Measurements from ENCODE around the gene NAALADL2. TPM values are rescaled to one million over a fixed set of nuclear protein-coding genes. Genes with fewer than 3 reads are reported as not detected.
"Not testable (repeated sequence)": the region's sequence is repeated elsewhere in the genome, so short reads cannot be mapped to it uniquely, and the experiment has no call there.

The NAALADL2 gene
- total RNA-seq, 2 donors from 2014 or later, result 0.70 TPM; not detected in 1

DNA sequence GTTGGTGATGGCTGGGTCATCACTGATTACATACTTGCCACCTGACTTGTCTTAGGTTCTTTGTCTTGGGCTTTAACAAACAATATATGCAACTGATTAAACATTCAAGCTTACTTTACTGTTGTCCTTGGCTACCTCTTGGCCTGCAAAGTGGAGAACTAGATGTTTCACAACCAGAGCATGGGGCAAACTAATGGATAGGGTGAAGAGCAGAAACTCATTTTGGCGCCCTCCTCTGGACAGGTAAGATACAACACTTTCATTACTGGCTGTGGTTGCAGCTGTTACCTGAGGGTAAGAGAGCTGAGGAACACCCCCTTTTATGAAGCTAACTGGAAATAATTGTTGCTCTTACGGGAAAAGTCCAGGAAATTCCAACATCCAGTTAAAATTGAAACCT lies 262.1 kb downstream of the NAALADL2 start:
- no peak for ATAC-seq
- DNase-seq (ENCODE audit: low spot score), result no peak
- no peaks in the 10 kb centered on the region for H3K36me3 Mint-ChIP-seq
- H3K9me3 Mint-ChIP-seq, result peaks cover 10% of the 10 kb centered on the region
- H3K27me3 Mint-ChIP-seq, result no peaks in the 10 kb centered on the region
- no peak overlapping the region for H3K27ac Mint-ChIP-seq
- no peak overlapping the region for H3K4me3 Mint-ChIP-seq
- H3K4me1 Mint-ChIP-seq (ENCODE audit: low read depth in 2 of 2), result no peaks in the 10 kb centered on the region

DNA sequence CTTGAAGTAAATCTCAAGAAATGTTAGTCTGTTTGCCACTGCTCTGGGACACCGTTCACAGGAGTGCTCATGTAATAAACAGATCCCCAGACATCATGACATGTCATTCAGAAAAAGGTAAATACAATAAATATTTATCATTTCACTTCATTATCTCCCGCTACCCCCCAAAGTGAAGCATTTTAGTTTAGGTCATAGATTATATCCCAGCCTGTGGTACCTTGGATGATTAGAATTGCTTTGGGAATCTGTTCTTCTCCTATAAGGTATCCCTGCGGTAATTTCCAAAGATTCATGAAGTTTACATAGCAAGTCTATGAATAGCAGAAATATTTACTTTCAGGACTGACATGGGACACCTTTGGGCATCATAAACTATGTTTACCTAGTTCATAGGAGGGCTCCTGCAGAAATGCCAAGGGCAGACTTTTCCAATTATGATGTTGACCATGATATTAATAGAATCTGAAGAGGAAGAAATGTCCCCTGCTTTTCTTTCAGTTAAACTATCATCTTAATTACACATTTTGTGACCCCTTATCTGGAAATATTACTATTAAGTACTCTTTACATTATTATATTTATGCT lies 268.0 kb downstream of the NAALADL2 start:
- H3K9me3 Mint-ChIP-seq, result peaks cover 7% of the 10 kb centered on the region
- DNase-seq (ENCODE audit: low spot score) (no peak), ATAC-seq (no peak)
- no peak overlapping the region for H3K4me3 Mint-ChIP-seq
- H3K27me3 Mint-ChIP-seq, result no peaks in the 10 kb centered on the region
- no peaks in the 10 kb centered on the region for H3K4me1 Mint-ChIP-seq (ENCODE audit: low read depth in 2 of 2)
- no peak overlapping the region for H3K27ac Mint-ChIP-seq
- no peaks in the 10 kb centered on the region for H3K36me3 Mint-ChIP-seq

DNA sequence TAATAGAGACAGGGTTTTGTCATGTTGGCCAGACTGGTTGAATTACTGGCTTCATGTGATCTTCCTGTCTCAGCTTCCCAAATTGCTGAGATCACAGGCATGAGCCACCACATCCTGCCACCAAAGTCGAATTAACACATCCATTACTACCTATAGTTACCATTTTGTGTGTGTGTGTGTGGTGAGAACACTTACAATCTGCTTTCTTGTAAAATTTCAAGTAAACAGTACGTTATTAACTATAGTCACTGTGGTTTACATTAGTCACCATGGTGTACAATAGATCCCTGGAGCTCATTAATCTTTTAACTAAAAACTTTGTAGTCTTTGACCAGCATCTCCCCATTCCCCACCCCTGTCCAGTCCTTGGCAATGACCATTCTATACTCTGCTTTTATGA lies 270.0 kb downstream of the NAALADL2 start:
- H3K36me3 Mint-ChIP-seq, result no peaks in the 10 kb centered on the region
- peaks cover 7% of the 10 kb centered on the region for H3K9me3 Mint-ChIP-seq
- H3K4me3 Mint-ChIP-seq, result no peak overlapping the region
- no peaks in the 10 kb centered on the region for H3K27me3 Mint-ChIP-seq
- H3K4me1 Mint-ChIP-seq (ENCODE audit: low read depth in 2 of 2), result no peaks in the 10 kb centered on the region
- DNase-seq (ENCODE audit: low spot score), result no peak
- ATAC-seq, result no peak
- H3K27ac Mint-ChIP-seq, result no peak overlapping the region

DNA sequence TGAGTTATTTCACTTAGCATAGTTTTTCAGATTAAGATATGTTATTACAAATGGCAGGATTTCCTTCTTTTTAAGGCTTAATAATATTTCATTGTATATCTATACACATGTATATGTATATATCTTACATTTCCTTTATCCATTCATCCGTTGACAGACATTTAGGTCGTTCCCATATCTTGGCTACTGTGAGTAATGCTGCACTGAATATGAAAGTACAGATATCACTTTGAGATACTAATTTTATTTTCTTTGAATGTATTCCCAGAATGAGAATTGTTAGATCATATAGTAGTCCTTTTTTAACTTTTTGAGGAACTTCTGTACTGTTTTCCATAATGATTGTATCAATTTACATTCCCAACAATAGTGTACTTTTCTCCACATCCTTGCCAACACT lies 270.4 kb downstream of the NAALADL2 start:
- no peak overlapping the region for H3K4me3 Mint-ChIP-seq

DNA sequence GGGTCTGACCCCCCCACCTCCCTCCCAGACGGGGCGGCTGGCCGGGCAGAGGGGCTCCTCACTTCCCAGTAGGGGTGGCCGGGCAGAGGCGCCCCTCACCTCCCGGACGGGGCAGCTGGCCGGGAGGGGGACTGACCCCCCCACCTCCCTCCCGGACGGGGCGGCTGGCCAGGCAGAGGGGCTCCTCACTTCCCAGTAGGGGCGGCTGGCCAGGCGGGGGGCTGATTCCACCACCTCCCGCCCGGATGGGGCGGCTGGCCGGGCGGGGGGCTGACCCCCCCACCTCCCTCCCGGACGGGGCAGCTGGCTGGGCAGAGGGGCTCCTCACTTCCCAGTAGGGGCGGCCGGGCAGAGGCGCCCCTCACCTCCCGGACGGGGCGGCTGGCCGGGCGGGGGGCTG lies 272.7 kb downstream of the NAALADL2 start:
- not testable (repeated sequence) for H3K4me1 Mint-ChIP-seq (ENCODE audit: low read depth in 2 of 2); H3K4me3 Mint-ChIP-seq; DNase-seq (ENCODE audit: low spot score); ATAC-seq; H3K27me3 Mint-ChIP-seq; H3K9me3 Mint-ChIP-seq; H3K36me3 Mint-ChIP-seq; H3K27ac Mint-ChIP-seq

More for the DNA sequence above, 270.4 kb downstream of the NAALADL2 start:
- Mint-ChIP-seq H3K36me3 (no peaks in the 10 kb centered on the region), H3K9me3 (peaks cover 7% of the 10 kb centered on the region), H3K27me3 (no peaks in the 10 kb centered on the region), H3K27ac (no peak overlapping the region), H3K4me1 (ENCODE audit: low read depth in 2 of 2) (no peaks in the 10 kb centered on the region)
- no peak for DNase-seq (ENCODE audit: low spot score)
- ATAC-seq, result no peak

DNA sequence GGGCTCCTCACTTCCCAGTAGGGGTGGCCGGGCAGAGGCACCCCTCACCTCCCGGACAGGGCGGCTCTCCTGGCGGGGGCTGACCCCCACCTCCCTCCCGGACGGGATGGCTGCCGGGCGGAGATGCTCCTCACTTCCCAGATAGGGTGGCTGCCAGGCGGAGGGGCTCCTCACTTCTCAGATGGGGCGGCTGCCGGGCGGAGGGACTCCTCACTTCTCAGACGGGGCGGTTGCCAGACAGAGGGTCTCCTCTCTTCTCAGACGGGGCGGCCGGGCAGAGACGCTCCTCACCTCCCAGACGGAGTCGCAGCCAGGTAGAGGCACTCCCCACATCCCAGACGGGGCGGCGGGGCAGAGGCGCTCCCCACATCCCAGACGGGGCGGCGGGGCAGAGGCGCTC lies 273.6 kb downstream of the NAALADL2 start:
- ATAC-seq; H3K36me3 Mint-ChIP-seq; H3K27ac Mint-ChIP-seq; H3K27me3 Mint-ChIP-seq; H3K9me3 Mint-ChIP-seq; H3K4me1 Mint-ChIP-seq (ENCODE audit: low read depth in 2 of 2); H3K4me3 Mint-ChIP-seq: not testable (repeated sequence)
- peak; percentile 60 for DNase-seq (ENCODE audit: low spot score)

DNA sequence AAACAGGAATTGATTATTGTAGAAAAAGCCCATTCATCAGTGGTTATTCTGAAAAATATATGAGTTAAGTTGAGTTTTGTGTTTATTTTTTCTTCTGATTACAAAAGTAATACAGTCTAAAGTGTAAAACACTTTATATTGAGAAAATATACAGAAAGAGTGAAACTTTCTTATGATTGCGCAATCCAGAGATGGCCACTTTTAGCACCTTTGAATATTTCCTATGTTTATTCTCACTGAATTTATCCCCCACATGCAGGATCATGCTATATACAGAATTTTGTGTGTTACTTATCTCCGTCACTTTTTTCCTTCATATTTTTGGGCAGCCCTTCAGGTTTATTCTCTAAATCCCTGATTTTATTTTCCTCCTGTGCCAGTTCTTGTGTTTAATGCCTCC lies 285.2 kb downstream of the NAALADL2 start:
- ATAC-seq (no peak), DNase-seq (ENCODE audit: low spot score) (no peak)
- H3K9me3 Mint-ChIP-seq, result peaks cover 24% of the 10 kb centered on the region
- H3K36me3 Mint-ChIP-seq, result peaks cover 4% of the 10 kb centered on the region
- H3K27ac Mint-ChIP-seq, result no peak overlapping the region
- H3K4me3 Mint-ChIP-seq, result no peak overlapping the region
- no peaks in the 10 kb centered on the region for H3K4me1 Mint-ChIP-seq (ENCODE audit: low read depth in 2 of 2)
- H3K27me3 Mint-ChIP-seq, result no peaks in the 10 kb centered on the region

DNA sequence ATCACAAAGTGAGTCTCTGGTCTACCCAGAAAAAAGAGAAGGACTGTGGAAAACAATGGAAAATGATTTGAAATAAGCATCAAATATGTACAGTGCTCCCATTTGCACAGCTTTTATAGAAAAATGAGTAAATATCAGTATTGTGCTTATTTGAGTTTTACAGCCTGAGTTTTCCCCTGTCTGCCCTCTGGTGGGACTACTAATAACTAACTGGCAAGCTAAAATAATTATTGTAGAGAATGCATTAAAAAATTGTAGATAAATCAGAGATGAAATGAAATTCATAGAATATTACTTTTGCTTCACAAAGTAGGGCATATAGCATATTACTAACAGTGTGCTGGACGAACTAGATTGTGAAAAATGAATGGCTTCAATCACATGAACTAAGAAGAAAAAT lies 287.1 kb downstream of the NAALADL2 start:
- Mint-ChIP-seq H3K27me3 (no peaks in the 10 kb centered on the region), H3K4me1 (ENCODE audit: low read depth in 2 of 2) (no peaks in the 10 kb centered on the region), H3K4me3 (no peak overlapping the region), H3K9me3 (peaks cover 8% of the 10 kb centered on the region), H3K36me3 (no peaks in the 10 kb centered on the region), H3K27ac (no peak overlapping the region)
- no peak for DNase-seq (ENCODE audit: low spot score)
- ATAC-seq, result no peak

DNA sequence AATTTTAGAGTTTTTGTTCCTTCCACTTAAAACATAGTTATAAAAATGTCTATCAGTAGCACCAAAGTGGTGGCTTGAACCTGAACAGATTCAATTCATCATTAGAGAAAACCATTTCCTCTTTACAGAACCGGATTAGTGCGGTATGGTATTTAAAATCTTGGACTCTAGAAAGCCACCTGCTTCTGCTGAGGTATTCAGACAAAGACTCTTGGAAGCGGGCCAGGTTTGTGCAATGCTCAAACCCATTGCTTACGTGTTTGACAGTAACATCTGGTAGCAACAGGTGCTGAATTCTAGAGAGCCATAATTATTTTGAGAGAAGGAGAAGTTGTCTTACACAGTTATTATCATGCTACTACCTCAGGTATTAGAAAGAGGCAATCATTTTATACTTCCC lies 290.5 kb downstream of the NAALADL2 start:
- no peaks in the 10 kb centered on the region for H3K27me3 Mint-ChIP-seq
- H3K9me3 Mint-ChIP-seq, result peaks cover 8% of the 10 kb centered on the region
- DNase-seq (ENCODE audit: low spot score) (no peak), ATAC-seq (no peak)
- H3K4me3 Mint-ChIP-seq, result no peak overlapping the region
- no peak overlapping the region for H3K27ac Mint-ChIP-seq
- no peaks in the 10 kb centered on the region for H3K4me1 Mint-ChIP-seq (ENCODE audit: low read depth in 2 of 2)
- H3K36me3 Mint-ChIP-seq, result no peaks in the 10 kb centered on the region

DNA sequence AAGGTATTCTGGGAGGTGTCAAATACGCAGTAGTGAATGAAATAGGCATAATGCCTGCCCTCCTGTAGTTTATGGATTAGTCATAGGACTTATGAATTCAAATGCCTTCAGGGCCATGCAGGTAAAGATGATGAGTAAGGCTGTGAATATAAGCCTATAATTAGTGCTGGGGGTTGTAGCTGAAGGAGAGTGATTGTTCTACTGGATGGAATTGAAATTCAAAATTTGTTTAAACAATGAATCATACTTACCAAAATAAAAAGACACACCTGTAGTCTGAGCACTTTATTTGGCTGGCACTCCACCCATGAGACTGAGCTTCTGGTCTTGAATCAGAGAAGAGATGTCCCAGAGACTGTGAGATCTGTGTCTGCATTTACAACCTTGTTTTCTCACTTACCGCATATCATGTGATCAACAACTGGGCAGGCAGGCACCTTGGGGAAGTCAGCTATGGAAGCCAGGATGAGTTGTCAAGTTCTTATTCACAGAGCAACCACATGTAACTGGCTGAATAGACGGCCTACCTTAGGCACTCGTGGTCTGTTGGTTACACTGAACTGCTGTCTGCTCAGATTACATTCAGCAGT lies 291.8 kb downstream of the NAALADL2 start:
- H3K27me3 Mint-ChIP-seq, result no peaks in the 10 kb centered on the region
- no peak overlapping the region for H3K27ac Mint-ChIP-seq
- peaks cover 8% of the 10 kb centered on the region for H3K9me3 Mint-ChIP-seq
- no peak overlapping the region for H3K4me3 Mint-ChIP-seq
- DNase-seq (ENCODE audit: low spot score), result no peak
- ATAC-seq, result no peak
- H3K4me1 Mint-ChIP-seq (ENCODE audit: low read depth in 2 of 2), result no peaks in the 10 kb centered on the region
- H3K36me3 Mint-ChIP-seq, result no peaks in the 10 kb centered on the region

DNA sequence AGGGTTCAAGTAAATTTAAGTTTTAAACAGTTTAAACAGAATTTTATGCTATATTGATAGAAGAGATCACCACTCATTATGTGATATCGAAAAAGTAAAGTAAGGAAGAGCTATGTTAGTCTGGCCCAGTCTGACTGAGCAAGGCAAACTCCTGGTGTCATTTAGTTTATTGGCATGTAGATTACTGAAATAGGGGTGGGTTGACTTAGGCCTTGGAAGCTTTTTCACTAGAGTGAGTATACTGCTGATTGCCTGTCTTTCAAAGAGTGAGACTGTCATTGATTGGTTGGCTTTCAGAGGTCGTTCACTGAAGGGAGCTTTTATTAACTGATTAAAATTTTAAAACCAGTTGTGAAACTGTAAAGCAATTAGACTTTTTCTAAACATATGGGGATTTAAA lies 294.5 kb downstream of the NAALADL2 start:
- no peaks in the 10 kb centered on the region for H3K36me3 Mint-ChIP-seq
- ATAC-seq (no peak), DNase-seq (ENCODE audit: low spot score) (no peak)
- H3K4me1 Mint-ChIP-seq (ENCODE audit: low read depth in 2 of 2), result no peaks in the 10 kb centered on the region
- H3K27me3 Mint-ChIP-seq, result no peaks in the 10 kb centered on the region
- H3K27ac Mint-ChIP-seq, result no peak overlapping the region
- H3K9me3 Mint-ChIP-seq, result peaks cover 4% of the 10 kb centered on the region
- H3K4me3 Mint-ChIP-seq, result no peak overlapping the region

DNA sequence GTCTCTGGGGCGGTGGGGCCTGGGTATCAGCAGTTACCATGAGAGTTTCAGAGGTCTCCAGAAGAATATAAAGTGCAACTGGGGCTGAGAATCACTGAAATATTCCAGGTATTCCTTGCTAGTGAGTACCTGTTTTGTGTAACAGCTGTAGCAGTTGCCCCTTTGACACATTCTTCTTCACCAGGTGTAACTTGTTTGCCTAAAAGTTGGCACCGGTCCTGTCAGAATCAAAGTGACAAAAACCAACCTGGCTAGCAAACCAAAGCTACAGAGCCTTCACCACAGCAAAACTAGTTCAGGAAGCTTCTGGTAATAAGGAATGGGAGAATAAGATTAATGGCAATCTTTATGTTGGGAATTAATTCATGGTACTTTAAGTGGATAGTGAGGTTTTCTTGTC lies 296.0 kb downstream of the NAALADL2 start:
- Mint-ChIP-seq H3K4me3 (no peak overlapping the region), H3K4me1 (ENCODE audit: low read depth in 2 of 2) (no peaks in the 10 kb centered on the region), H3K36me3 (no peaks in the 10 kb centered on the region), H3K27ac (no peak overlapping the region), H3K9me3 (peaks cover 4% of the 10 kb centered on the region), H3K27me3 (no peaks in the 10 kb centered on the region)
- DNase-seq (ENCODE audit: low spot score) (no peak), ATAC-seq (no peak)

DNA sequence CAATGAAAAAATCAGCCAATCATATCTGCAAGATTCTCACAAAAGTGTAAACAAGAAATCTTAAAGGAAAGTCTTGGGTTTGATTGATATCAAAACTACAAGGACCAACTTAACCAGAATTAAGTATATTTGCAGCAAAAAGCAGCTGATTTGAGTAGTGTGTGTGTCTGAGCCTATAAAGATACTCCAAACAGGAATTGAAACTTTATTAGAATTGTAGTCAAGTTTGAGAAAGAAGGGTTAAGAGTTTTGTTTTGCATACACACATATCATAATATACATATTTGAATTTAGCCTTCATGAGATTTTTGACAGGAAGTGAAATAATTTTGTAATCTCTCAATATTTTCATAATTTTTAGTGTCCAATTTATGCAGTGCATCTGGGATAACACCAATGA lies 300.1 kb downstream of the NAALADL2 start:
- Mint-ChIP-seq H3K27me3 (no peaks in the 10 kb centered on the region), H3K4me3 (no peak overlapping the region), H3K4me1 (ENCODE audit: low read depth in 2 of 2) (no peaks in the 10 kb centered on the region), H3K9me3 (peaks cover 9% of the 10 kb centered on the region), H3K36me3 (peaks cover 6% of the 10 kb centered on the region), H3K27ac (no peak overlapping the region)
- no peak for DNase-seq (ENCODE audit: low spot score)
- no peak for ATAC-seq

DNA sequence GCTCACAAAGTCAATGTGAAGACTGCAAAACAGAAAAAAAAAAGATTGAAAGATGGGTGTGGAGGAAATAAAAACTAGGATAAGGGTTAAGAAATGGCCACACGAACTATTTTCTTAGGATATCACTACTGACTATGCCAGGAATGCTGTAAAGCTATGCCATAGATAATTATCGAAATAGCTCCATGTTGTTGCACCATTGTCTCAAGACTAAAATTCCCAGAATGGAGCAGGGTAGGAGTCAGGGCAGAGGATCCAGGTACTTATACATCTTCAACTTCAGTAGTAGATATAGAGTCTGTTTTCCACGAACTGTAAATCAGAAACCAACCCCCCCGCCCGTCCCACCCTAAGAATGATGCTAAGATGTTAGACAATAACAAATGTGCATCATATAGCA lies 302.2 kb downstream of the NAALADL2 start:
- Mint-ChIP-seq H3K4me3 (no peak overlapping the region), H3K9me3 (peaks cover 6% of the 10 kb centered on the region), H3K27ac (no peak overlapping the region), H3K36me3 (peaks cover 6% of the 10 kb centered on the region), H3K4me1 (ENCODE audit: low read depth in 2 of 2) (no peaks in the 10 kb centered on the region), H3K27me3 (no peaks in the 10 kb centered on the region)
- ATAC-seq (no peak), DNase-seq (ENCODE audit: low spot score) (no peak)

DNA sequence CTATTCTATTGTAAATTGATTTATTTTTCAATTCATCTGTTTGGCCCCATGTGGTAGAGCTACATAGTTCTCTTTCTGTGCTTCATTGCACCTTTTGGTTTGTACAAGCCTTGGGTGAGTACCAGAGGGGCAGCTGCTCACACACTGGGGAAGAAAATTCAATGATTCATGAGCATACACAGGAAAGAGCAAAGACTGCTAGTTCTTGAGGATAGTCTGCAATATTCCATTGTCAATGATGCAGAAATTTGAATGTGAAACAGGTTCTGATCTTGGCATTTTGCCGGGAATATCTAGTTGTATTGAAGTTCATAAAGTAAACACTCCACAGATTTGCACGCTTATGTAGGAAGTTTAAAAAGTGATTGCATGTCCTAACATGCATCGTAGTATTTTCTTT lies 304.6 kb downstream of the NAALADL2 start:
- Mint-ChIP-seq H3K36me3 (peaks cover 6% of the 10 kb centered on the region), H3K27ac (no peak overlapping the region), H3K9me3 (peaks cover 6% of the 10 kb centered on the region), H3K4me3 (no peak overlapping the region), H3K4me1 (ENCODE audit: low read depth in 2 of 2) (no peaks in the 10 kb centered on the region), H3K27me3 (no peaks in the 10 kb centered on the region)
- DNase-seq (ENCODE audit: low spot score), result no peak
- ATAC-seq, result no peak

Measured in natural killer cell treated with Interleukin-12 subunit alpha and Interleukin-12 subunit beta and Interleukin-15 and Interleukin-18, amount 100 ng/mL, for 72 hours (primary cell).